ENCODE results near the gene KCNQ1. TPM values are rescaled to one million over a fixed set of nuclear protein-coding genes. Genes with fewer than 3 reads are reported as not detected.

The KCNQ1 gene
- total RNA-seq, 2 donors from 2014 or later, result 4.4 to 25.3 TPM

DNA sequence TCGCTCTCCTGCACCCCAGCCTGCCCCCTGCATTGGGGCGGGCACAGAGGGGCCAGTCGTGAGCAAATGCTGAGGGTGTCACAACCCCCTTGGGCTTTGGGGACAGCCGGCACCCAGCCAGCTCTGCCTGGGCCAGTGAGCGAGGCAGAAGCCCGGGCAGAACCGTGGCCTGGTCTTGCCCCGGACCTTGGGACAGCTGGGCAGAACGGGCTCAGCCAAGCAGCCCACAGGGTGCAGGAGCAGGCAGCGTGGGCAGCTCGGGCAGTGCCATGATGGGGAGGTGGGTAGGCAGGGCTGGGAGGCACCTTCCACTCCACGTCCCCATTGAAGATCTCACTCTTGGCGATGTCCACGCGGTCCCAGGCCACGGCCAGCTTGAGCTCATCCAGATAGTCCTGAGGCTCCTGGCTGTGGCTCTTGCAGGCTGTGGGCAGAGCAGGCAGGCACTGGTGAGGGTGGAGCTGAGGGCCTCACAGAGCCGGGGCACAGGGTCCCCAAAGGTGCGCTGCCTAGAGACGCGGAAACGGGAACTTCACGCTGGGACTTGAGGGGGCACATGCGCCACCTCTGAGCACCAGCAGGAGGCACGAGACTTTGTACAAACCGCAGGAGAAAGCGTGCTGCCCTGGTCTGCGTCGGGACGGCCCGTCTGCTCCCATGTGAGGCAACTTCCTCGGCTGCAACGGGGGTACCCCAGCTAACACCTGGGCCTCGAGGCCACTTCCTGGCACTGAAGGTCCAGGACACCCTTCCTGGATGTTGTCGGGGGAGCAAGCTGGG lies 29.0 kb upstream of the KCNQ1 start:
- no peak for DNase-seq (ENCODE audit: low spot score)
- ATAC-seq (ENCODE audit: insufficient number of reproducible peaks, low FRiP score, low read depth), result no peak
- H3K9me3 ChIP-seq, result no peaks in the 10 kb centered on the region
- H3K4me3 ChIP-seq, result no peak overlapping the region
- H3K4me1 ChIP-seq (ENCODE audit: control insufficient read depth in 1 of 2, low read depth in 2 of 2), result no peaks in the 10 kb centered on the region
- TF ChIP-seq, protein P1, sequence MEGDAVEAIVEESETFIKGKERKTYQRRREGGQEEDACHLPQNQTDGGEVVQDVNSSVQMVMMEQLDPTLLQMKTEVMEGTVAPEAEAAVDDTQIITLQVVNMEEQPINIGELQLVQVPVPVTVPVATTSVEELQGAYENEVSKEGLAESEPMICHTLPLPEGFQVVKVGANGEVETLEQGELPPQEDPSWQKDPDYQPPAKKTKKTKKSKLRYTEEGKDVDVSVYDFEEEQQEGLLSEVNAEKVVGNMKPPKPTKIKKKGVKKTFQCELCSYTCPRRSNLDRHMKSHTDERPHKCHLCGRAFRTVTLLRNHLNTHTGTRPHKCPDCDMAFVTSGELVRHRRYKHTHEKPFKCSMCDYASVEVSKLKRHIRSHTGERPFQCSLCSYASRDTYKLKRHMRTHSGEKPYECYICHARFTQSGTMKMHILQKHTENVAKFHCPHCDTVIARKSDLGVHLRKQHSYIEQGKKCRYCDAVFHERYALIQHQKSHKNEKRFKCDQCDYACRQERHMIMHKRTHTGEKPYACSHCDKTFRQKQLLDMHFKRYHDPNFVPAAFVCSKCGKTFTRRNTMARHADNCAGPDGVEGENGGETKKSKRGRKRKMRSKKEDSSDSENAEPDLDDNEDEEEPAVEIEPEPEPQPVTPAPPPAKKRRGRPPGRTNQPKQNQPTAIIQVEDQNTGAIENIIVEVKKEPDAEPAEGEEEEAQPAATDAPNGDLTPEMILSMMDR (IDR thresholded peaks at IDR 0.05), result no peak
- no peaks in the 10 kb centered on the region for H3K27me3 ChIP-seq (replicated peaks; ENCODE audit: insufficient read depth)
- no peaks in the 10 kb centered on the region for H3K36me3 ChIP-seq
- no peak overlapping the region for H3K27ac ChIP-seq

DNA sequence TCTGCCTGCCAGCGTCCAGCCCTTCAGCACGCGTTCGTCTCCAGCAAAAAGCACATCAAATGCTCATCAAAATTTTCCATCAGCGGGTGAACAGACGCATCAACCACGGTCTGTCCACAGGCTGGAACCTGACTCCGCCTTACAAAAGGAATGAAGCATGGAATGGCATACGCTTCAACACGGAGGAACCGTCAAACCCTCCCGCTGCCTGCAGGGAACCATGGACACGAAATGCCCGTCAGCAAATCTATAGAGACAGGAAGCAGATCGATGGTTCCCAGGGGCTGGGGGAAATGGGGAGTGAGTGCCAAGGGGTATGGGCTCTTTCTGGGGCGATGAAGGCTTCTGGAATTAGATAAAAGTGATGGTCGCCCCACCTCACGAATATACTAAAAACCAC lies 28.0 kb upstream of the KCNQ1 start:
- H3K4me3 ChIP-seq, result no peak overlapping the region
- H3K27ac ChIP-seq, result no peak overlapping the region
- DNase-seq (ENCODE audit: low spot score) (no peak), ATAC-seq (ENCODE audit: insufficient number of reproducible peaks, low FRiP score, low read depth) (no peak)
- TF ChIP-seq, protein P1 (IDR thresholded peaks at IDR 0.05), result no peak
- H3K27me3 ChIP-seq (replicated peaks; ENCODE audit: insufficient read depth), result no peaks in the 10 kb centered on the region
- no peaks in the 10 kb centered on the region for H3K4me1 ChIP-seq (ENCODE audit: control insufficient read depth in 1 of 2, low read depth in 2 of 2)
- no peaks in the 10 kb centered on the region for H3K36me3 ChIP-seq
- H3K9me3 ChIP-seq, result no peaks in the 10 kb centered on the region

DNA sequence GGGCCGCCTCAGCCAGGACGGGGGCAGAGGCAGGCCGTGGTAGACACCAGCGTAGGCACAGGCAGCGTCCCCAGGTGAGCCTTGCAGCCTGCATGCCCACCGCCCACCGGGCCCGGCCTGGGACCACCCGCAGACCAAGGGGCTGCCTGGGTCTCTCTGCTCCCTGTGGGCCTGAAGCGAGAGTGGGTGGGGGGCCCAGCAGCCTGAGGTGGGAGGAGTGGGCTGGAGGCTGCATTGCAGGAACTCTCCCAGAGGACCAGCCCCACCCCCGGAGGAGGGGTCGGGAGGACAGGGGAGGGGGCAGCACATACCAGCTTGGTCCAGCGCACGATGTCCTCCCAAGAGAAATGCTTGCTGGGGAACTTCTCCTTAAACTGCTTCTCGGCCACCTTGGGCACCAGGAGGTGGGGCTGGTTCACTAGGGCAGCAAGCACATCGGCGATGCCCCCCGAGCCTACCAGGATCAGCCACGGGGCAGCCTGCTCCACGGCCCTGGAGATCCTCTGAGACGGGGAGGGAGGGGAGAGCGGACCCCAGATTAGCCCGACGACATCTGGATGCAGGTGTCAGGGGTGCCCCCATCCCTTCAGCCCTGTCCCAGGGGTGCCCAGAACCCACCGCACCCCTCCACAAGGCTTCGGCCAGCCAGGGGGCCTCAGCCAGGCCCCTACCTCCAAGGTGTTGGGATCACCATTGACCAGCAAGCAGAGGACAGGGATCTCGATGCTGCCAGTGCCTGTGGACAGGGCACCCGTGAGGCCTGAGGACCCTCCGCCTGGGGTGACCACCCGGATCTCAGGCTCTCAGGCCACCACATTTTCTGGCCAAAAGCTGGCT lies 26.7 kb upstream of the KCNQ1 start:
- ATAC-seq (ENCODE audit: insufficient number of reproducible peaks, low FRiP score, low read depth), result no peak
- TF ChIP-seq, protein P1 (IDR thresholded peaks at IDR 0.05), result no peak
- no peak overlapping the region for H3K27ac ChIP-seq

DNA sequence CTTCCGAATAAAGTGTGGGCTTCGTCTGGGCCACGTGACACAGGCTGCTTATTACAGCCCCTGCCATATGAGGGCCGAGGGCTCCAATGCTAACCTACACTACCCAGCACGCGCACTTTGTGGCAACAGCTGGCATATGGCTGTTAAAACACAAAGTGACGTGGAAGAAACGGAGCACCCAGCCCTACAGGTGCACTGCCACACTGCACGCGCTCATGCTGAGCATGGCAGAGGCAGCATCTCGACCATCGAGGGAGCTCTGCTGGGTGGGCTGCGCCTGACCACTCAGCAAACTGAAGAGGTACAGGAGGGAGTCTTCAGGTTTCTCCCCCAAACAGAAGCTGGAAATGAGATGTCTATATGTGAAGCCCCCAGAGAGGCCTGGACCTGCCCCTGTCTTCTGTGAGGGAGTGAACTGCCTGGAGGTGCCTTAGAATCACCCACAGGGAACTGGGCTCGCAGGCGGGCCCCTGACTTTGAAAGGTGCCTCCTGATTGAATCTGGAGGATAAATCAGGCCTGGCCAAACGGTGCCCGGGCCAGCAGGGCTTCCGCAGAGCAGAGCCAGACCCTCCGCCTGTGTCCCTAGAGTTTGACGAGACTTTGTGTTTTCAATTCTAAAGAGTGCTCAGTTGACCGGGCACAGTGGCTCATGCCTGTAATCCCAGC lies 26.0 kb upstream of the KCNQ1 start:
- H3K36me3 ChIP-seq, result no peaks in the 10 kb centered on the region
- no peak overlapping the region for H3K4me3 ChIP-seq
- TF ChIP-seq, protein P1 (IDR thresholded peaks at IDR 0.05), result no peak
- ATAC-seq (ENCODE audit: insufficient number of reproducible peaks, low FRiP score, low read depth) (no peak), DNase-seq (ENCODE audit: low spot score) (no peak)
- no peak overlapping the region for H3K27ac ChIP-seq
- H3K27me3 ChIP-seq (replicated peaks; ENCODE audit: insufficient read depth), result no peaks in the 10 kb centered on the region
- no peaks in the 10 kb centered on the region for H3K9me3 ChIP-seq
- no peaks in the 10 kb centered on the region for H3K4me1 ChIP-seq (ENCODE audit: control insufficient read depth in 1 of 2, low read depth in 2 of 2)

More for the DNA sequence above, 26.7 kb upstream of the KCNQ1 start:
- no peak overlapping the region for H3K4me3 ChIP-seq
- H3K36me3 ChIP-seq, result no peaks in the 10 kb centered on the region
- DNase-seq (ENCODE audit: low spot score), result no peak
- no peaks in the 10 kb centered on the region for H3K27me3 ChIP-seq (replicated peaks; ENCODE audit: insufficient read depth)
- no peaks in the 10 kb centered on the region for H3K4me1 ChIP-seq (ENCODE audit: control insufficient read depth in 1 of 2, low read depth in 2 of 2)
- no peaks in the 10 kb centered on the region for H3K9me3 ChIP-seq
